ENCODE results near the gene WNT7B.

GRCh38 chr22:46001426-46002106 is 24.6 kb upstream of the WNT7B start:
- no peak for TF ChIP-seq CTCF (IDR thresholded peaks at IDR 0.05)
- TF ChIP-seq POLR2AphosphoS5 (IDR thresholded peaks at IDR 0.05), result no peak
- no peak for TF ChIP-seq EP300 (IDR thresholded peaks at IDR 0.05)
